ENCODE data around the gene MYO18B. TPM values are rescaled to one million over a fixed set of nuclear protein-coding genes. Genes with fewer than 3 reads are reported as not detected.

MYO18B gene
- total RNA-seq, 1 experiment from 2014 or later = 0.05 TPM

GRCh38 chr22:25797498-25798290 is 55.7 kb downstream of the MYO18B start:
- DNase-seq (ENCODE audit: low read depth, low spot score) (no peak), ATAC-seq (no peak)
- intact Hi-C loops (cut with micrococcal nuclease) = no loop called here
- peaks cover 27% of the 10 kb centered on the region for H3K27me3 ChIP-seq (ENCODE audit: insufficient read depth, low read length)
- TF ChIP-seq RAD21 (IDR thresholded peaks at IDR 0.05; ENCODE audit: low read depth) (no peak), REST (IDR thresholded peaks at IDR 0.05; ENCODE audit: low read depth) (no peak), CEBPB (IDR thresholded peaks at IDR 0.05; ENCODE audit: low read depth) (no peak), ELF1 (IDR thresholded peaks at IDR 0.05; ENCODE audit: borderline replicate concordance, low read depth) (no peak), CBX3 (IDR thresholded peaks at IDR 0.05; ENCODE audit: low read depth) (no peak), POLR2A (IDR thresholded peaks at IDR 0.05; ENCODE audit: borderline replicate concordance, extremely low read depth, insufficient read depth, insufficient read length) (no peak), POLR2AphosphoS5 (IDR thresholded peaks at IDR 0.05; ENCODE audit: low read depth, low read length) (no peak), YY1 (IDR thresholded peaks at IDR 0.05; ENCODE audit: extremely low read depth, insufficient replicate concordance, low read depth, low read length) (no peak), TCF7L2 (IDR thresholded peaks at IDR 0.05; ENCODE audit: borderline replicate concordance, extremely low read depth, insufficient read depth, insufficient read length) (no peak), MAX (IDR thresholded peaks at IDR 0.05) (no peak), JUND (IDR thresholded peaks at IDR 0.05) (no peak), ZFX (IDR thresholded peaks at IDR 0.05) (no peak), EZH2phosphoT487 (IDR thresholded peaks at IDR 0.05; ENCODE audit: borderline replicate concordance) (no peak), EZH2 (IDR thresholded peaks at IDR 0.05) (no peak)
- no peaks in the 10 kb centered on the region for H3K79me2 ChIP-seq (ENCODE audit: insufficient read depth, low read length)
- BruUV-seq (replicated peaks) = no TSS peak
- H3K9me3 ChIP-seq (ENCODE audit: control insufficient read depth in 1 of 2, insufficient read depth in 1 of 2, low read depth in 1 of 2, low read length in 2 of 2) = no peaks in the 10 kb centered on the region
- ChIA-PET CTCF (no interaction called here), POLR2A (no interaction called here), RAD21 (ENCODE audit: low non-redundant PET in 1 of 2, low total read pairs in 2 of 2, uncharacterized antibody in 2 of 2, unreplicated experiment in 2 of 2) (no interaction called here)
- no peak overlapping the region for H2AFZ ChIP-seq (ENCODE audit: low read depth, low read length, poor library complexity, severe bottlenecking)
- H4K20me1 ChIP-seq (ENCODE audit: insufficient read depth) = no peaks in the 10 kb centered on the region
- no peak overlapping the region for H3K4me3 ChIP-seq (replicated peaks in 1 of 2; ENCODE audit: low read depth in 1 of 2, low read length in 2 of 2)
- H3K9me2 ChIP-seq (ENCODE audit: insufficient read depth) = no peaks in the 10 kb centered on the region
- no peak overlapping the region for H3K4me2 ChIP-seq (ENCODE audit: low read length)
- H3K4me1 ChIP-seq (ENCODE audit: control insufficient read depth in 1 of 2, insufficient read depth in 2 of 2, low read length in 2 of 2) = no peaks in the 10 kb centered on the region
- no peak overlapping the region for H3K9ac ChIP-seq (ENCODE audit: low read length)
- H3K36me3 ChIP-seq (ENCODE audit: control insufficient read depth in 1 of 2, insufficient read depth in 2 of 2, low read length in 2 of 2) = no peaks in the 10 kb centered on the region
- H3K27ac ChIP-seq (ENCODE audit: low read depth, low read length) = no peak overlapping the region
